Loucy (cell line): ENCODE results near the gene PSG3.
"Not testable (repeated sequence)": the region's sequence is repeated elsewhere in the genome, so short reads cannot be mapped to it uniquely, and the experiment has no call there.

Experiments
- H2AFZ ChIP-seq: fragments of 200-600 bp; sonication (generic); 2 replicates; pipeline ENCODE4 v1.6.0; 2016; ENCODE audit warnings: antibody characterized with exemption, mild to moderate bottlenecking, low read length, moderate library complexity
- H3F3A ChIP-seq: fragments of 200-600 bp; 2 replicates; pipeline ENCODE4 v1.6.0; 2016; ENCODE audit warnings: antibody characterized with exemption, low read depth, mild to moderate bottlenecking
- H3K27me3 ChIP-seq: fragments of 200-600 bp; sonication (generic); 2 replicates; pipeline ENCODE4 v1.6.1; 2014; ENCODE audit warnings: low read length, mild to moderate bottlenecking; ENCODE audit not compliant: insufficient read depth, poor library complexity, severe bottlenecking
- H3K36me3 ChIP-seq: fragments of 200-600 bp; sonication (generic); 2 replicates; pipeline ENCODE4 v1.6.1; 2016; ENCODE audit warnings: low read length; ENCODE audit not compliant: insufficient read depth
- H3K4me1 ChIP-seq: fragments of 200-600 bp; sonication (generic); 2 replicates; pipeline ENCODE4 v1.5.1; 2014; ENCODE audit warnings: low read length, mild to moderate bottlenecking; ENCODE audit not compliant: insufficient read depth, poor library complexity, severe bottlenecking
- H3K4me2 ChIP-seq: fragments of 200-600 bp; sonication (generic); 2 replicates; pipeline ENCODE4 v1.6.0; 2014; ENCODE audit warnings: antibody characterized with exemption, low read length, low read depth, mild to moderate bottlenecking; ENCODE audit not compliant: poor library complexity, severe bottlenecking
- H3K4me3 ChIP-seq: fragments of 200-600 bp; sonication (generic); 2 replicates; pipeline ENCODE4 v1.5.1; 2014; ENCODE audit warnings: low read length, mild to moderate bottlenecking, mixed read lengths; ENCODE audit not compliant: poor library complexity, severe bottlenecking
- H3K79me2 ChIP-seq: fragments of 200-600 bp; sonication (generic); 2 replicates; pipeline ENCODE4 v1.6.1; 2014; ENCODE audit warnings: low read length; ENCODE audit not compliant: insufficient read depth
- H3K9ac ChIP-seq: fragments of 200-600 bp; sonication (generic); 2 replicates; pipeline ENCODE4 v1.6.0; 2014; ENCODE audit warnings: mild to moderate bottlenecking, low read depth, low read length, moderate library complexity; ENCODE audit not compliant: poor library complexity, severe bottlenecking
- H3K9me2 ChIP-seq: fragments of 200-600 bp; sonication (generic); replicated peaks from 2 replicates; pipeline ENCODE4 v1.6.1; 2016; ENCODE audit warnings: low read depth, low read length, mixed read lengths
- H3K9me3 ChIP-seq: fragments of 200-600 bp; sonication (generic); 2 replicates; pipeline ENCODE4 v1.6.1; 2014; ENCODE audit warnings: mild to moderate bottlenecking, antibody characterized with exemption, low read length, low read depth; ENCODE audit not compliant: insufficient read depth
- H4K20me1 ChIP-seq: fragments of 200-600 bp; sonication (generic); 2 replicates; pipeline ENCODE4 v1.6.0; 2014; ENCODE audit warnings: antibody characterized with exemption, low read length, mild to moderate bottlenecking; ENCODE audit not compliant: insufficient read depth, poor library complexity, severe bottlenecking
- EZH2phosphoT487 ChIP-seq: fragments of 200-600 bp; IDR thresholded peaks from 2 replicates; pipeline ENCODE4 v1.6.1; 2018; ENCODE audit warnings: antibody characterized with exemption, mild to moderate bottlenecking, moderate library complexity, borderline replicate concordance
- TF ChIP-seq, protein P1 (sequence below): fragments of 200-600 bp; sonication (generic); conservative IDR thresholded peaks from 2 replicates; pipeline ENCODE4 v1.5.1; 2014; ENCODE audit warnings: mild to moderate bottlenecking, antibody characterized with exemption, low read length

PSG3 gene

DNA sequence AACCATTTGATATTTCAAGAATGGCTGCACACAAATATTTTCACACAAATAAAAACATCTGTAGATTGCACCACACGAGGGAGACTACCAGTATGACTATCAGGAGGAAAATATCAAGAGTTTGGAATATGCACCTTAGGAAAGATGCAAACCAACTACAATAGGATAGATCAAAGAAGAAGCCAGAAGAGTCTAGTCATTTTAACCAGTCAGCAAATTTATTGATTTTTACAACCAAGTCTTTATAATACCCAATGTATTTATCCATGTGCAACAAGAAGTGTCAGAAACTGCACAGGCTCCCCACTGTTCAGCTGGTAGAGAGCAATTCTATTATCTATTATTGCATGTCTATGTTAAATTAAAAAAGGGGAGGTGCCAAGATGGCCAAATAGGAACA, 26.3 kb downstream of the PSG3 start:
- not testable (repeated sequence) for H3K36me3 ChIP-seq

DNA sequence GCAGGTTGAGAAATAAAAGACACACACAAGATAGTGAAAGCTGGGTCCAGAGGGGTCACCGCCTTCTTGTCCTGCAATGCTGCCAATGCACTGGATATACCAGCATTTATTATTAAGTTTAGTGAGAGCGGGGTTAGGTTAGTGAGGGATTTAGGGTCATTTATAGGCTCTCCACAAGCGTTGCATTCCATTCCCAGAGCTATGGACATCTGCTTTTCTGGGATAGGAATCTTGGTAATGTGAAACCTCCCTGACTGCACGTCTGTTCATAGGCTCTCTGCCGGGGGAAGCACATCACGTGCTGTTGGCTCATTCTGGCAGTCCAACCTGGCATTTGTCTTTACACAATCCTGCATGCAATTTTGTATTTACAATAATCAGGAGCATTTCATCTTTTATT, 27.5 kb downstream of the PSG3 start:
- not testable (repeated sequence) for H2AFZ ChIP-seq, H3K9ac ChIP-seq, H3K27me3 ChIP-seq, H3K9me2 ChIP-seq, H3K4me2 ChIP-seq, H3F3A ChIP-seq, H3K9me3 ChIP-seq, H3K4me1 ChIP-seq, H4K20me1 ChIP-seq, H3K4me3 ChIP-seq, H3K79me2 ChIP-seq, H3K36me3 ChIP-seq

More for the DNA sequence above, 26.3 kb downstream of the PSG3 start:
- not testable (repeated sequence) for H3K4me1 ChIP-seq, H3K9me2 ChIP-seq, H3K9me3 ChIP-seq, H2AFZ ChIP-seq, H4K20me1 ChIP-seq, H3K9ac ChIP-seq, H3K27me3 ChIP-seq, H3K4me3 ChIP-seq, H3K4me2 ChIP-seq, H3K79me2 ChIP-seq, H3F3A ChIP-seq

DNA sequence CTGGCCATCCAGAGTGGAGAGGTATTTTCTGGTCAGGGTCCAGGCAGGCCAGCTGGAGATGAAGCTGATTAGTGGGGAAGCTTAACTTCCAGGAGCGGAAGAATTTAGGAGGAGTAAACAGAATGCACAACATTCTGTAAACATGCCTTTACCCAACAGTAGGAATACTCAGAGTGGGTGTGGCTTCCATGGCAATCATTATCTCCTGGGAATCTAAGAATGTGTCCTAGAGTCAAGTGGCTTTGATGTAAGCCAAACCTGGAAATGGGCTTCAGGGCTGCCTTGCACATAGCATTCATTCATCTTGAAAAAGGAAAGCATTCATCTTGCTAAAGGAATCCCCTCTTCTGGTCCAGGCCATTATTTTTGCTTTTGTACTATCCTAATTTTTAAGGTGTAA, 29.3 kb downstream of the PSG3 start:
- H3K4me3 ChIP-seq, H3K9ac ChIP-seq, H2AFZ ChIP-seq, H3K79me2 ChIP-seq, H3K27me3 ChIP-seq, H3K4me1 ChIP-seq, H3K9me3 ChIP-seq, H3F3A ChIP-seq, H3K9me2 ChIP-seq, H3K4me2 ChIP-seq, H4K20me1 ChIP-seq, H3K36me3 ChIP-seq: not testable (repeated sequence)

DNA sequence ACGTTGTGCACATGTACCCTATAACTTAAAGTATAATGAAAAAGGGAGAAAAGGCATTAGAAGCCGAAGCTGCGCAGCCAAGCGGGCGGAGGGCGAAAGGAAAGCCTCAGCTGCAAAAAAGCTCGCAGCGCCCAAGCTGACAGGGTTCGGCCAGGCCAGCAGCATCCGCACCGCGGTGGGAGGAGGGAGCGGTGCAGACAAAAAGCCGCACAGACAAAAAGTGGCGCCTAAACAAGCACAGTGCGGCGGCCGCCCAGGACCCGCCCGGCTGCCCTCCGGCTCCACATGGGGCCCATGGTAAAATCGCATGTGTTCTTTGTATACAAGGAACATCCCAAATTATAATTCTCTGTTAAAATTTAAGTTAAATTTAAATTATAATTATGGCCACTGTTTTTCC, 42.4 kb downstream of the PSG3 start:
- TF ChIP-seq EZH2phosphoT487 = no peak
- TF ChIP-seq, protein P1, sequence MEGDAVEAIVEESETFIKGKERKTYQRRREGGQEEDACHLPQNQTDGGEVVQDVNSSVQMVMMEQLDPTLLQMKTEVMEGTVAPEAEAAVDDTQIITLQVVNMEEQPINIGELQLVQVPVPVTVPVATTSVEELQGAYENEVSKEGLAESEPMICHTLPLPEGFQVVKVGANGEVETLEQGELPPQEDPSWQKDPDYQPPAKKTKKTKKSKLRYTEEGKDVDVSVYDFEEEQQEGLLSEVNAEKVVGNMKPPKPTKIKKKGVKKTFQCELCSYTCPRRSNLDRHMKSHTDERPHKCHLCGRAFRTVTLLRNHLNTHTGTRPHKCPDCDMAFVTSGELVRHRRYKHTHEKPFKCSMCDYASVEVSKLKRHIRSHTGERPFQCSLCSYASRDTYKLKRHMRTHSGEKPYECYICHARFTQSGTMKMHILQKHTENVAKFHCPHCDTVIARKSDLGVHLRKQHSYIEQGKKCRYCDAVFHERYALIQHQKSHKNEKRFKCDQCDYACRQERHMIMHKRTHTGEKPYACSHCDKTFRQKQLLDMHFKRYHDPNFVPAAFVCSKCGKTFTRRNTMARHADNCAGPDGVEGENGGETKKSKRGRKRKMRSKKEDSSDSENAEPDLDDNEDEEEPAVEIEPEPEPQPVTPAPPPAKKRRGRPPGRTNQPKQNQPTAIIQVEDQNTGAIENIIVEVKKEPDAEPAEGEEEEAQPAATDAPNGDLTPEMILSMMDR = no peak
- Histone ChIP-seq H3K36me3 (no peaks in the 10 kb centered on the region), H4K20me1 (no peaks in the 10 kb centered on the region), H3K9me3 (no peaks in the 10 kb centered on the region), H3K79me2 (no peaks in the 10 kb centered on the region), H3K4me3 (no peak overlapping the region), H2AFZ (no peak overlapping the region), H3F3A (no peaks in the 10 kb centered on the region), H3K27me3 (no peaks in the 10 kb centered on the region), H3K4me2 (no peak overlapping the region), H3K4me1 (no peaks in the 10 kb centered on the region), H3K9me2 (no peaks in the 10 kb centered on the region), H3K9ac (no peak overlapping the region)
